Astrocyte (in vitro differentiated cells and primary cell): ENCODE measurements around the gene SDHAF2. TPM values are rescaled to one million over a fixed set of nuclear protein-coding genes. Genes with fewer than 3 reads are reported as not detected.

Source experiments
- DNase-seq: peaks from one replicate; pipeline ENCODE4 v3.0.0-alpha.2; 2010; ENCODE audit warnings: low read depth
- FAIRE-seq: peaks from 2 replicates; lab custom pipeline; 2011; peaks lifted over from hg19 to GRCh38; lab: Jason Lieb, UNC
- H2AFZ ChIP-seq: 2 replicates; pipeline ENCODE4 v1.6.0; 2012; ENCODE audit warnings: low read depth, low read length, inconsistent platforms
- H3K27ac ChIP-seq: 2 replicates; pipeline ENCODE4 v1.5.1; 2011; ENCODE audit warnings: low read depth, low read length, inconsistent platforms
- H3K27me3 ChIP-seq: 2 replicates; pipeline ENCODE4 v1.6.0; 2011; ENCODE audit warnings: low read length, inconsistent platforms; ENCODE audit not compliant: insufficient read depth
- H3K36me3 ChIP-seq: 2 replicates; pipeline ENCODE4 v1.5.1; 2011; ENCODE audit warnings: low read length, inconsistent platforms; ENCODE audit not compliant: insufficient read depth
- H3K4me1 ChIP-seq: 2 replicates; pipeline ENCODE4 v1.5.1; 2011; ENCODE audit warnings: low read length, inconsistent platforms; ENCODE audit not compliant: insufficient read depth
- H3K4me2 ChIP-seq: 2 replicates; pipeline ENCODE4 v1.6.0; 2012; ENCODE audit warnings: low read length, inconsistent platforms
- H3K4me3 ChIP-seq: 2 replicates; pipeline ENCODE4 v1.5.1; 2011; ENCODE audit warnings: low read depth, mild to moderate bottlenecking, low read length, inconsistent platforms; ENCODE audit not compliant: insufficient read depth
- H3K79me2 ChIP-seq: 2 replicates; pipeline ENCODE4 v1.6.0; 2012; ENCODE audit warnings: mild to moderate bottlenecking, low read length, inconsistent platforms; ENCODE audit not compliant: insufficient read depth
- H3K9ac ChIP-seq: 2 replicates; pipeline ENCODE4 v1.6.0; 2012; ENCODE audit warnings: mild to moderate bottlenecking, low read length, inconsistent platforms
- H3K9me3 ChIP-seq: 2 replicates; pipeline ENCODE4 v1.5.1; 2012; ENCODE audit warnings: low read depth, mild to moderate bottlenecking, low read length, inconsistent platforms; ENCODE audit not compliant: insufficient read depth
- H4K20me1 ChIP-seq: 2 replicates; pipeline ENCODE4 v1.6.0; 2012; ENCODE audit warnings: low read length, inconsistent platforms; ENCODE audit not compliant: insufficient read depth
- H3K27ac Mint-ChIP-seq: one replicate; pipeline ENCODE4 v1.8.0; 2021; ENCODE audit warnings: mild to moderate bottlenecking, mixed read lengths; ENCODE audit not compliant: unreplicated experiment
- H3K27me3 Mint-ChIP-seq: one replicate; pipeline ENCODE4 v1.8.0; 2021; ENCODE audit warnings: low read depth, mixed read lengths; ENCODE audit not compliant: unreplicated experiment
- H3K36me3 Mint-ChIP-seq: one replicate; pipeline ENCODE4 v1.8.0; 2021; ENCODE audit warnings: low read depth, mixed read lengths; ENCODE audit not compliant: unreplicated experiment
- H3K4me1 Mint-ChIP-seq: one replicate; pipeline ENCODE4 v1.8.0; 2021; ENCODE audit warnings: low read depth, mixed read lengths; ENCODE audit not compliant: unreplicated experiment
- H3K4me3 Mint-ChIP-seq: one replicate; pipeline ENCODE4 v1.8.0; 2021; ENCODE audit warnings: mild to moderate bottlenecking, moderate library complexity, mixed read lengths; ENCODE audit not compliant: unreplicated experiment
- H3K9me3 Mint-ChIP-seq: one replicate; pipeline ENCODE4 v1.8.0; 2021; ENCODE audit warnings: mild to moderate bottlenecking, mixed read lengths; ENCODE audit not compliant: unreplicated experiment
- CTCF ChIP-seq: IDR thresholded peaks from 2 replicates; pipeline ENCODE4 v1.5.1; 2011; ENCODE audit warnings: low read depth, mild to moderate bottlenecking, inconsistent platforms, low read length, moderate library complexity; ENCODE audit not compliant: insufficient read depth
- EZH2 ChIP-seq: IDR thresholded peaks from 2 replicates; pipeline ENCODE4 v1.6.1; 2012; ENCODE audit warnings: mild to moderate bottlenecking, low read length, inconsistent platforms; ENCODE audit not compliant: insufficient read depth
- total RNA-seq: library from RNA; stranded (reverse); gene quantifications from 2 replicates; pipeline ENCODE4 v1.2.1, GENCODE V29; 2021

SDHAF2 gene
- total RNA-seq, 1 donor from 2014 or later = 38.8 TPM

GRCh38 chr11:61491736-61492395 is 61.9 kb downstream of the SDHAF2 start:
- H3K27ac Mint-ChIP-seq = no peak overlapping the region
- Histone ChIP-seq H3K4me1 (peaks cover 8% of the 10 kb centered on the region), H2AFZ (no peak overlapping the region), H3K36me3 (no peaks in the 10 kb centered on the region), H4K20me1 (no peaks in the 10 kb centered on the region), H3K4me3 (no peak overlapping the region), H3K27me3 (no peaks in the 10 kb centered on the region), H3K9ac (no peak overlapping the region), H3K4me2 (no peak overlapping the region), H3K79me2 (no peaks in the 10 kb centered on the region), H3K27ac (no peak overlapping the region), H3K9me3 (no peaks in the 10 kb centered on the region)
- FAIRE-seq (no peak), DNase-seq (no peak)
- H3K36me3 Mint-ChIP-seq = peaks cover 2% of the 10 kb centered on the region
- peaks cover 2% of the 10 kb centered on the region for H3K9me3 Mint-ChIP-seq
- H3K27me3 Mint-ChIP-seq = peaks cover 25% of the 10 kb centered on the region
- TF ChIP-seq EZH2 = no peak
- TF ChIP-seq CTCF = no peak
- peaks cover 18% of the 10 kb centered on the region for H3K4me1 Mint-ChIP-seq
- H3K4me3 Mint-ChIP-seq = no peak overlapping the region

- Mint-ChIP-seq H3K9me3 (no peaks in the 10 kb centered on the region), H3K27ac (no peak overlapping the region), H3K36me3 (no peaks in the 10 kb centered on the region), H3K4me1 (peaks cover 11% of the 10 kb centered on the region), H3K4me3 (no peak overlapping the region), H3K27me3 (peaks cover 18% of the 10 kb centered on the region)
- H3K36me3 ChIP-seq = no peaks in the 10 kb centered on the region
- H3K4me2 ChIP-seq = no peak overlapping the region
- no peaks in the 10 kb centered on the region for H3K27me3 ChIP-seq
- no peaks in the 10 kb centered on the region for H3K4me1 ChIP-seq
- DNase-seq (no peak), FAIRE-seq (no peak)
- H4K20me1 ChIP-seq = no peaks in the 10 kb centered on the region
- H3K27ac ChIP-seq = no peak overlapping the region
- no peaks in the 10 kb centered on the region for H3K79me2 ChIP-seq
- no peaks in the 10 kb centered on the region for H3K9me3 ChIP-seq
- H2AFZ ChIP-seq = no peak overlapping the region
- H3K9ac ChIP-seq = no peak overlapping the region
- H3K4me3 ChIP-seq = no peak overlapping the region
- TF ChIP-seq CTCF (no peak), EZH2 (no peak)
Observed at GRCh38 chr11:61494381-61494961, 64.5 kb downstream of the SDHAF2 start.
